ENCODE results near the gene TMEM63C. TPM values are rescaled to one million over a fixed set of nuclear protein-coding genes. Genes with fewer than 3 reads are reported as not detected.

Gene TMEM63C
- polyA plus RNA-seq, 6 donors from 2014 or later = 0.44 TPM; not detected in 5

GRCh38 chr14:77145975-77146740, 35.4 kb upstream of the TMEM63C start:
- DNase-seq (no peak), ATAC-seq (ENCODE audit: low read depth in 2 of 2) (no peak)
- H3K27ac Mint-ChIP-seq = no peak overlapping the region
- H3K9me3 Mint-ChIP-seq = peaks cover 0 to 4% (median 0%) of the 10 kb centered on the region in 7 donors
- H3K36me3 Mint-ChIP-seq = no peaks in the 10 kb centered on the region
- H3K4me1 Mint-ChIP-seq = peaks cover 8 to 13% (median 12%) of the 10 kb centered on the region in 3 donors
- H3K27me3 Mint-ChIP-seq = peaks cover 58 to 71% (median 66%) of the 10 kb centered on the region in 3 donors
- no peak overlapping the region for H3K4me3 Mint-ChIP-seq

GRCh38 chr14:77148510-77149231, 32.9 kb upstream of the TMEM63C start:
- Mint-ChIP-seq H3K9me3 (peaks cover 0 to 4% (median 0%) of the 10 kb centered on the region in 7 donors), H3K27ac (no peak overlapping the region), H3K4me1 (no peaks in the 10 kb centered on the region), H3K4me3 (no peak overlapping the region), H3K36me3 (no peaks in the 10 kb centered on the region), H3K27me3 (peaks cover 58 to 66% (median 63%) of the 10 kb centered on the region in 3 donors)
- no peak for ATAC-seq (ENCODE audit: low read depth in 2 of 2)
- DNase-seq = no peak

DNA sequence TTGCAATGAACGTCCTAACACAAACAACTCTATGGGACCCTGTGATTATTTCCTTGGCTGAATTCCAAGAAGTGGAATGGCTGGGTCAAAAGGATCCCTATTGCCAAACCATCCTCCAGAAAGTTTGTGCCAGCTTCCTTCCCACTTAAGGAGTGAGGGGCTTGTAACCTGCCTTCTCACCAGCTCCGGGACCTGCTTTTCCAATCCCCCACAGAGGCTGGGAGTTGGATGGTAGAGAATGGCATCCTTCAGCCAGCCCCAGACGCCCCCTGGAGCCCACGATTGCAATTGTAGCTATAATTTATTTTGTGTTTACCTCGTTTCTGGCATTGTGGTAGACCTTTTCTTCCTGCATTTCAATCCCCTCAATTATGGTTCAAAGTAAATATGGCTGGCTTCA, 30.4 kb upstream of the TMEM63C start:
- Mint-ChIP-seq H3K36me3 (no peaks in the 10 kb centered on the region), H3K4me3 (no peak overlapping the region), H3K27me3 (peaks cover 54 to 65% (median 63%) of the 10 kb centered on the region in 3 donors), H3K9me3 (peaks cover 0 to 7% (median 0%) of the 10 kb centered on the region in 7 donors), H3K27ac (peak overlapping the region in 1 of 6 donors; percentile 49), H3K4me1 (no peaks in the 10 kb centered on the region)
- no peak for DNase-seq
- ATAC-seq (ENCODE audit: low read depth in 2 of 2) = no peak

DNA sequence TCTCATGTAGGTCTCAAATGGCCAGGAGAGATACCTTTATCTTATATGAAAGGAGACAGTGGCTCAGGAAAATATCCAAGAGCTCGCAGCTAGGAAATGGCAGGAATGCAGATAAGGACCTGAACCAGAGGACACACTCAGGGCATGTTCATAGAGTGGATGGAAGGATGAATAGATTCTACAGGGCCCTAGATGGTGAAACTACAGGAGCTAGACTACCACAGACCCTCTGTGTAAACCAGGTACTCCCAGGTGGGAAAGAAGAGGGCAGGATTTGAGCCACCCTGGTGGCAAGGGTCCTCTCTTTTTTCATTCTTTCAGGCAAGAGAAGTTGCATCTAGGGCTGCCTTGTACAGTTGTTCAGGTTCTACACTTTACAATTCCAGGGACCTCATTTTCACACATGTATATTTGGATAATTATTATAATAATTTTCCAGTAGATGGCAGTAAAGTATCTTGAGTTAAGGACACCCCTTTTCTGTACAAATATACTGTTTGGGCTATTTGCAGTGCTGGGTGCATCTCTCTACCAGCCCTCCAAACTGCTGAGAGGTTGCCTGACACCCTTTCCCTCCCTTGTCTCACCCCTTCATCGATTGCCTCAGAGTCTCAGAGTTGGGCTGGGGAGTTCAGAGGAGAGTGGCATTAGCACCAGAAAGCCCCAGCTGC, 29.5 kb upstream of the TMEM63C start:
- peaks cover 0 to 7% (median 0%) of the 10 kb centered on the region in 7 donors for H3K9me3 Mint-ChIP-seq
- H3K4me3 Mint-ChIP-seq = no peak overlapping the region
- no peak for DNase-seq
- peak; percentile 63 to 75 for ATAC-seq (ENCODE audit: low read depth in 2 of 2)
- peaks cover 48 to 70% (median 61%) of the 10 kb centered on the region in 3 donors for H3K27me3 Mint-ChIP-seq
- H3K36me3 Mint-ChIP-seq = no peaks in the 10 kb centered on the region
- H3K4me1 Mint-ChIP-seq = no peaks in the 10 kb centered on the region
- H3K27ac Mint-ChIP-seq = peak overlapping the region in 1 of 6 donors; percentile 6

- peaks cover 0 to 4% (median 0%) of the 10 kb centered on the region in 3 donors for H3K4me1 Mint-ChIP-seq
- H3K4me3 Mint-ChIP-seq = no peak overlapping the region
- no peak overlapping the region for H3K27ac Mint-ChIP-seq
- ATAC-seq (ENCODE audit: low read depth in 2 of 2) = no peak
- peaks cover 48 to 74% (median 69%) of the 10 kb centered on the region in 3 donors for H3K27me3 Mint-ChIP-seq
- H3K9me3 Mint-ChIP-seq = peaks cover 0 to 3% (median 0%) of the 10 kb centered on the region in 7 donors
- no peak for DNase-seq
- H3K36me3 Mint-ChIP-seq = peaks cover 0 to 8% of the 10 kb centered on the region in 2 donors
Observed at GRCh38 chr14:77153802-77154201, 27.8 kb upstream of the TMEM63C start.

GRCh38 chr14:77154421-77154820, 27.2 kb upstream of the TMEM63C start:
- no peak for ATAC-seq (ENCODE audit: low read depth in 2 of 2)
- H3K9me3 Mint-ChIP-seq = peaks cover 0 to 3% (median 0%) of the 10 kb centered on the region in 7 donors
- peaks cover 49 to 74% (median 69%) of the 10 kb centered on the region in 3 donors for H3K27me3 Mint-ChIP-seq
- peaks cover 0 to 12% of the 10 kb centered on the region in 2 donors for H3K36me3 Mint-ChIP-seq
- no peak overlapping the region for H3K27ac Mint-ChIP-seq
- no peak for DNase-seq
- H3K4me1 Mint-ChIP-seq = peaks cover 0 to 4% (median 0%) of the 10 kb centered on the region in 3 donors
- H3K4me3 Mint-ChIP-seq = no peak overlapping the region

DNA sequence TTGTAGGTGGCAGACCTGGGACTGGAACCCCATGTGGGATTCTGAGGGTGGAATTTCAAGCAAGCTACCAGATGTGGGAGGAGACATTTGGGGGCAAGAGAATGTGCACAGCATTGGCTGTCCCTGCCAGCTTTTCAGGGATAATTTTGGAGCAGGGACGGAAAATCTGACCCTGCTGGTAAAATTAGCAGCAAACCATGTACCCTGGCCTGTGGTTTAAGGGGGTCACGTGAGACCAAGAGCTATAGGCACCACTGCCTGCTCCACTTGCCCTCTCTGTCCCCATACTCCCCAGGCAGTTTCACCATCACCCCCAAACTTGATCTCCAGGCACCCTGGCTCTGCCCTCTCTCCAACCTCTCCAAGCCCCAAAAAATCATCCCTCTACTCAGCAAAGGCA, 26.5 kb upstream of the TMEM63C start:
- DNase-seq = no peak
- Mint-ChIP-seq H3K27ac (no peak overlapping the region), H3K27me3 (peaks cover 46 to 74% (median 66%) of the 10 kb centered on the region in 3 donors), H3K9me3 (peaks cover 0 to 3% (median 0%) of the 10 kb centered on the region in 7 donors), H3K4me3 (no peak overlapping the region), H3K36me3 (peaks cover 0 to 12% of the 10 kb centered on the region in 2 donors), H3K4me1 (peaks cover 0 to 4% (median 0%) of the 10 kb centered on the region in 3 donors)
- no peak for ATAC-seq (ENCODE audit: low read depth in 2 of 2)

GRCh38 chr14:77157740-77158139, 23.9 kb upstream of the TMEM63C start:
- Mint-ChIP-seq H3K27me3 (peaks cover 46 to 78% (median 71%) of the 10 kb centered on the region in 3 donors), H3K27ac (peak overlapping the region in 1 of 6 donors; percentile 24), H3K4me3 (no peak overlapping the region), H3K36me3 (peaks cover 0 to 12% of the 10 kb centered on the region in 2 donors), H3K9me3 (peaks cover 0 to 3% (median 0%) of the 10 kb centered on the region in 7 donors), H3K4me1 (peaks cover 0 to 4% (median 0%) of the 10 kb centered on the region in 3 donors)
- ATAC-seq (ENCODE audit: low read depth in 2 of 2) (no peak), DNase-seq (no peak)

DNA sequence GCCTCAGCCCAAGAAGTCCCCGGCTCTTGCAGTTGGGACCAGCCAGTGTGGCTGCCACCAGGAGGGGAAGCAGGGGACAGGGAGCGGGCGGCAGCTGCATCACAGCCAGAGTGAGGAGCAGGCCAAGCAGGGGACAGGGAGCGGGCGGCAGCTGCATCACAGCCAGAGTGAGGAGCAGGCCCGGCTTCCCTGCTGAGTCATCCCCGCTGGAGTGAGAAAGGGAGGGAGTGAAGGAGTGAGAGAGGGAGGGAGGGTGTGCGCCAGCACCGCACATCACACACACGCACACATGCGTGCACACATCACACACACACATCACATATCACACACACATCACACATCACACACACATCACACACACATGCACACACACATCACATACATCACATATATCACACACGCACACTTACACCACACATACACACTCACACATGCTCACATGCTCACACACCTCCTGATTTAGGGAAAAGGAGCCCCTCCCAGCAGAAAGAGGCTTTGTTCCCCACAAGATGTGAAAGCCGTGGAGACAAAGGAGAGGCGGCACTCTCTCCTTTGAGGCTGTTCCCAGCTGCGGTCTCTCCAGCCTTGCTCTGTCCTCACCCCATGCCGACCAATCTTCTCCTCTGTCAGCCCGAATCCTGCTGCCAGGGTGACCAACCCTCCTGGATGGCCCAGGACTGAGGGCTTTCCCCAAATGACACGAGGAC, 23.3 kb upstream of the TMEM63C start:
- H3K36me3 Mint-ChIP-seq = peaks cover 0 to 12% of the 10 kb centered on the region in 2 donors
- H3K27ac Mint-ChIP-seq = no peak overlapping the region
- H3K4me3 Mint-ChIP-seq = no peak overlapping the region
- H3K4me1 Mint-ChIP-seq = peaks cover 0 to 4% (median 0%) of the 10 kb centered on the region in 3 donors
- DNase-seq (no peak), ATAC-seq (ENCODE audit: low read depth in 2 of 2) (no peak)
- H3K9me3 Mint-ChIP-seq = peaks cover 0 to 3% (median 0%) of the 10 kb centered on the region in 7 donors
- peaks cover 41 to 73% (median 71%) of the 10 kb centered on the region in 3 donors for H3K27me3 Mint-ChIP-seq

GRCh38 chr14:77158882-77159255, 22.7 kb upstream of the TMEM63C start:
- no peak for ATAC-seq (ENCODE audit: low read depth in 2 of 2)
- Mint-ChIP-seq H3K36me3 (peaks cover 0 to 12% of the 10 kb centered on the region in 2 donors), H3K4me1 (peaks cover 0 to 4% (median 0%) of the 10 kb centered on the region in 3 donors), H3K4me3 (no peak overlapping the region), H3K9me3 (peaks cover 0 to under 1% (median 0%) of the 10 kb centered on the region in 7 donors), H3K27me3 (peaks cover 39 to 69% (median 68%) of the 10 kb centered on the region in 3 donors), H3K27ac (no peak overlapping the region)
- DNase-seq = no peak

- H3K27ac Mint-ChIP-seq = no peak overlapping the region
- H3K36me3 Mint-ChIP-seq = peaks cover 0 to 12% of the 10 kb centered on the region in 2 donors
- no peaks in the 10 kb centered on the region for H3K9me3 Mint-ChIP-seq
- H3K4me1 Mint-ChIP-seq = peaks cover 0 to 4% (median 0%) of the 10 kb centered on the region in 3 donors
- peaks cover 36 to 55% (median 55%) of the 10 kb centered on the region in 3 donors for H3K27me3 Mint-ChIP-seq
- H3K4me3 Mint-ChIP-seq = no peak overlapping the region
- ATAC-seq (ENCODE audit: low read depth in 2 of 2) = no peak
- DNase-seq = no peak
Observed at GRCh38 chr14:77161011-77161410, 20.6 kb upstream of the TMEM63C start.

DNA sequence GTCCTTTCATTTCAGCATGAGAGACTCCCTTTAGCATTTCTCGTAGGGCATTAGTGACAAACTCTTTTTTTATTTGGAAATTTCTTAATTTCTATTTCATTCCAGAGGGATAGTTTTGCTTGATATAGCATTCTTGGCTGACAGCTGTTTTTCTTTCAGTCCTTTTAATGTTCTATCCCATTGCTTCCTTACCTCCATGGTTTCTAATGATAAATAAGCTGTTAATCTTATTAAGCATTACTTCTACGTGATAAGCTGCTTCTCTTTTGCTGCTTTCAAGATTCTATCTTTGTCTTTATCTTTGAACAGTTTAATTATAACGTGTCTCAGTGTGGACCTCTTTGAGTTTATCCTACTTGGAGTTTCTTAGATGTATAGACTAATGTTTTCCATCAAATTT, 11.6 kb upstream of the TMEM63C start:
- Mint-ChIP-seq H3K4me1 (no peaks in the 10 kb centered on the region), H3K27ac (no peak overlapping the region), H3K9me3 (peaks cover 9 to 38% (median 24%) of the 10 kb centered on the region in 7 donors), H3K27me3 (peaks cover 23 to 51% (median 32%) of the 10 kb centered on the region in 3 donors), H3K4me3 (no peak overlapping the region), H3K36me3 (peaks cover 12 to 20% of the 10 kb centered on the region in 2 donors)
- ATAC-seq (ENCODE audit: low read depth in 2 of 2) (no peak), DNase-seq (no peak)

Measured in naive B cell (primary cell).